Endodermal cell (in vitro differentiated cells): Measurements from ENCODE around the gene HNRNPA1. TPM values are rescaled to one million over a fixed set of nuclear protein-coding genes. Genes with fewer than 3 reads are reported as not detected.

Source experiments
- DNase-seq: peaks from one replicate; pipeline ENCODE4 v3.0.0-alpha.2; 2017
- H3K27ac ChIP-seq: 2 replicates; pipeline ENCODE4 v1.5.1; 2013; ENCODE audit warnings: mild to moderate bottlenecking, low read depth, low read length, moderate library complexity
- H3K27me3 ChIP-seq: 2 replicates; pipeline ENCODE4 v1.6.1; 2013; ENCODE audit warnings: mild to moderate bottlenecking, low read length, moderate library complexity; ENCODE audit not compliant: insufficient read depth, control insufficient read depth, poor library complexity, severe bottlenecking
- H3K36me3 ChIP-seq: 2 replicates; pipeline ENCODE4 v1.7.0; 2013; ENCODE audit warnings: mild to moderate bottlenecking, low read length, moderate library complexity; ENCODE audit not compliant: control insufficient read depth, insufficient read depth
- H3K4me1 ChIP-seq: one replicate; pipeline ENCODE4 v1.7.0; 2013; ENCODE audit warnings: low read length; ENCODE audit not compliant: control insufficient read depth, insufficient read depth
- H3K4me3 ChIP-seq: 2 replicates; pipeline ENCODE4 v1.5.1; 2013; ENCODE audit warnings: mild to moderate bottlenecking, low read length, moderate library complexity
- H3K9ac ChIP-seq: 2 replicates; pipeline ENCODE4 v1.6.1; 2013; ENCODE audit warnings: mild to moderate bottlenecking, low read length, moderate library complexity; ENCODE audit not compliant: poor library complexity, severe bottlenecking; ENCODE audit errors: extremely low read depth
- H3K9me3 ChIP-seq: 2 replicates; pipeline ENCODE4 v1.6.1; 2013; ENCODE audit warnings: mild to moderate bottlenecking, low read length, moderate library complexity; ENCODE audit not compliant: control insufficient read depth
- H3K27ac Mint-ChIP-seq: 2 replicates; pipeline ENCODE4 v1.8.0; 2020; ENCODE audit warnings: mixed read lengths
- H3K27me3 Mint-ChIP-seq: 2 replicates; pipeline ENCODE4 v1.8.0; 2021; ENCODE audit warnings: mild to moderate bottlenecking, mixed read lengths; ENCODE audit not compliant: insufficient read depth
- H3K36me3 Mint-ChIP-seq: 2 replicates; pipeline ENCODE4 v1.8.0; 2020; ENCODE audit warnings: low read depth, mixed read lengths
- H3K4me1 Mint-ChIP-seq: 2 replicates; pipeline ENCODE4 v1.8.0; 2020; ENCODE audit warnings: mixed read lengths
- H3K4me3 Mint-ChIP-seq: 2 replicates; pipeline ENCODE4 v1.8.0; 2020; ENCODE audit warnings: mild to moderate bottlenecking, moderate library complexity, mixed read lengths
- H3K9me3 Mint-ChIP-seq: 2 replicates; pipeline ENCODE4 v1.8.0; 2020; ENCODE audit warnings: mild to moderate bottlenecking, mixed read lengths
- CTCF ChIP-seq: fragments of 200-600 bp; sonication (generic); conservative IDR thresholded peaks from 2 replicates; pipeline ENCODE4 v1.5.0; 2021; ENCODE audit warnings: antibody characterized with exemption, mild to moderate bottlenecking
- WGBS, 2 experiments: methylation state at CpG; one replicate each; pipeline versions ENCODE4 v1.1.5 to v1.1.7; 2013; ENCODE audit warnings: missing lambda C conversion rate in 2 of 2, mixed read lengths in 1 of 2; ENCODE audit not compliant: insufficient coverage in 1 of 2, insufficient read length in 1 of 2; 5-methylcytosine and 5-hydroxymethylcytosine counted together
- total RNA-seq, 2 donors: library from RNA; stranded (reverse); fragmentation: NEBNext Ultra II Directional in 1 of 2; extraction: Animal tissue kit (Norgen Biotek cat#: 25700) in 1 of 2; gene quantifications; 2 replicates in 1 of 2; 3 replicates in 1 of 2; pipeline ENCODE4 v1.2.1, GENCODE V29; 2021

HNRNPA1 gene
- total RNA-seq, 2 donors from 2014 or later, result 2,414 to 2,488 TPM

GRCh38 chr12:54258201-54258681 lies 22.3 kb upstream of the HNRNPA1 start:
- no peaks in the 10 kb centered on the region for H3K27me3 ChIP-seq
- Mint-ChIP-seq H3K4me3 (peak overlapping the region; percentile 64), H3K27ac (peak overlapping the region; percentile 99), H3K9me3 (no peaks in the 10 kb centered on the region), H3K36me3 (peaks cover 36% of the 10 kb centered on the region), H3K27me3 (no peaks in the 10 kb centered on the region), H3K4me1 (peaks cover 43% of the 10 kb centered on the region)
- H3K9me3 ChIP-seq, result no peaks in the 10 kb centered on the region
- peak overlapping the region; percentile 80 for H3K4me3 ChIP-seq
- no peak for DNase-seq
- peak overlapping the region; percentile 93 for H3K27ac ChIP-seq
- TF ChIP-seq CTCF, result no peak
- H3K9ac ChIP-seq, result peak overlapping the region; percentile 84
- H3K36me3 ChIP-seq, result peaks cover 42% of the 10 kb centered on the region
- peaks cover 28% of the 10 kb centered on the region for H3K4me1 ChIP-seq

DNA sequence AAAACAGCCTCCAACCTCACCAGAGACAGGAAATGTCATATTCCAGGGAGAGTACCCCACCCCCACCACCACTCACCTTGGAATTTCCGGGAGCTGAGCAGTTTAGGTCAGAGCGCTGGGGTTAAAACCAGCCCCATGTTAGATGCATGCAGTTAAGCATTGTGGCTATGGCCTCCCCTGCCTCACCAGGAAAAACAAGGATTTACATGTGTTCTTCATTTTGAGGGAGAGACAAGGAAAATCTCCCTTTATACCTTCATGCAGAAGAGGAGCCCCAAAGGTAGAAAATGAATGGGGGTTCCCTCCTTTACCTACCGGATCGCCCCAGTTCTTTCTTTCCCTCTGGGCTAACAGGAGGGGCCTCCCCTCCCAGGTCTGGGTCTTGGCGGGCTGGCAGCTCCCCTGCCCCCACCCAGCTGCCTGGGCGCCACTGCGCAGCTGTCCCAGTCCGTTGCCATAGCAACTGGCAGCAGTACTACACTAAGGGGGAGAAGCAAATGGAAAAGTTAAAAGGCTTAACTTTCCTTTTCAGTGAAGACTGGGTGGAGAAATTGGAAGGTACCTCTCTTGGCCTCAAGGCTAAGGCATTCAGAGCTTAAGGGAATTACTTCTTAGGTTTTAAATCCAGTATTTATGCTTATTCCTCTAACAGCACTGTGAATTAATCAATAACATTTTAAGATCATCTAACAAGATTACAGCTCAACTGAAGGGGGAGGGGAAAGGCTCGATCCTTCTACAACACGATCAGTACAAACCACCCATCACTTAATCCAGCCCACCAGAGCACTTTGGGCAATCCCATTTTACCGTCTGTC lies 21.1 kb upstream of the HNRNPA1 start:
- Histone ChIP-seq H3K4me3 (peak overlapping the region; percentile 80), H3K9ac (peak overlapping the region; percentile 84), H3K9me3 (no peaks in the 10 kb centered on the region), H3K36me3 (peaks cover 31% of the 10 kb centered on the region), H3K27ac (peak overlapping the region; percentile 93), H3K4me1 (peaks cover 28% of the 10 kb centered on the region), H3K27me3 (no peaks in the 10 kb centered on the region)
- peak; percentile 98 for DNase-seq
- Mint-ChIP-seq H3K4me3 (peak overlapping the region; percentile 64), H3K36me3 (peaks cover 34% of the 10 kb centered on the region), H3K27me3 (no peaks in the 10 kb centered on the region), H3K9me3 (no peaks in the 10 kb centered on the region), H3K27ac (peak overlapping the region; percentile 99), H3K4me1 (peaks cover 43% of the 10 kb centered on the region)
- 0% methylated on average over 3 to 8 of the region's 11 CpGs for WGBS, 2 experiments
- TF ChIP-seq CTCF, result no peak

- Histone ChIP-seq H3K9me3 (no peaks in the 10 kb centered on the region), H3K36me3 (peaks cover 8% of the 10 kb centered on the region), H3K9ac (no peak overlapping the region), H3K27ac (peak overlapping the region; percentile 85), H3K27me3 (no peaks in the 10 kb centered on the region), H3K4me3 (peak overlapping the region; percentile 7), H3K4me1 (peaks cover 33% of the 10 kb centered on the region)
- peaks cover 54% of the 10 kb centered on the region for H3K4me1 Mint-ChIP-seq
- no peak for TF ChIP-seq CTCF
- H3K4me3 Mint-ChIP-seq, result no peak overlapping the region
- DNase-seq, result no peak
- no peaks in the 10 kb centered on the region for H3K27me3 Mint-ChIP-seq
- H3K9me3 Mint-ChIP-seq, result no peaks in the 10 kb centered on the region
- H3K36me3 Mint-ChIP-seq, result peaks cover 14% of the 10 kb centered on the region
- WGBS, 2 experiments, result 87 to 90% methylated on average over 2 to 5 of the region's 5 CpGs
- H3K27ac Mint-ChIP-seq, result peak overlapping the region; percentile 81
These were observed 18.6 kb upstream of the HNRNPA1 start for GRCh38 chr12:54261815-54262402.
